ENCODE measurements around the gene RASA3. TPM values are rescaled to one million over a fixed set of nuclear protein-coding genes. Genes with fewer than 3 reads are reported as not detected.

Gene RASA3
- total RNA-seq, 1 donor from 2014 or later: 2.6 TPM

DNA sequence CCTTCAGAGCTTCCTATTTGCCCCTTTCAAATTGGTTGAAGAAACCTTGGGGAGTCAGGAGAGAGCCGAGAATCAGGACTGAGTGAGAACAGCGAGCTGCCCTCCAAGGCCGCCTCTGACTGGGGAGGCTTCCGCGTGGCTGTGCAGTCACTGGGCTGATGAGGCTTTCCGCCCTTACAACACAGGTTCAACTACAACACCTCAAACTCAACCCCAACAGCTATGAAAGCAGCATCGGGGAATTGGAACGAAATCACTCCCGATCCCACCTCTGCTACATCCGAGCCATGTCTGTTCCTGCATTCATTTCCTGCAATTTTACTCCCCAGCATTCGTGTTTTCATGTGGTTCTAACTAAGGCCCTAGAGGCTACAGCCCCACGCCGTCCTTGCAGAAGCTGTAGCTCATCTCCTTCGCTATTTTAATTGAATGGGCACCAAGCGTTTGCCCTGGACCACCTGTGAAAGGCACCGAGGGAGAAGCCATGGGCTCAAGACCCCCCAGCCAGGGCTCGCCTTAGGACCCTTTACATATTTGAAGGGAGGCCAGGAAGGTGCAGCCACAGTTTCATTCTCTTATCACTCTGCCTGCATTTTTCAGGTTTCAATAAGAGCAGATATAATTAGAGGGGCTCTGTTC, 12.3 kb upstream of the RASA3 start:
- DNase-seq (ENCODE audit: low read depth) (no peak), FAIRE-seq (no peak)
- TF ChIP-seq, protein P1, sequence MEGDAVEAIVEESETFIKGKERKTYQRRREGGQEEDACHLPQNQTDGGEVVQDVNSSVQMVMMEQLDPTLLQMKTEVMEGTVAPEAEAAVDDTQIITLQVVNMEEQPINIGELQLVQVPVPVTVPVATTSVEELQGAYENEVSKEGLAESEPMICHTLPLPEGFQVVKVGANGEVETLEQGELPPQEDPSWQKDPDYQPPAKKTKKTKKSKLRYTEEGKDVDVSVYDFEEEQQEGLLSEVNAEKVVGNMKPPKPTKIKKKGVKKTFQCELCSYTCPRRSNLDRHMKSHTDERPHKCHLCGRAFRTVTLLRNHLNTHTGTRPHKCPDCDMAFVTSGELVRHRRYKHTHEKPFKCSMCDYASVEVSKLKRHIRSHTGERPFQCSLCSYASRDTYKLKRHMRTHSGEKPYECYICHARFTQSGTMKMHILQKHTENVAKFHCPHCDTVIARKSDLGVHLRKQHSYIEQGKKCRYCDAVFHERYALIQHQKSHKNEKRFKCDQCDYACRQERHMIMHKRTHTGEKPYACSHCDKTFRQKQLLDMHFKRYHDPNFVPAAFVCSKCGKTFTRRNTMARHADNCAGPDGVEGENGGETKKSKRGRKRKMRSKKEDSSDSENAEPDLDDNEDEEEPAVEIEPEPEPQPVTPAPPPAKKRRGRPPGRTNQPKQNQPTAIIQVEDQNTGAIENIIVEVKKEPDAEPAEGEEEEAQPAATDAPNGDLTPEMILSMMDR (IDR thresholded peaks at IDR 0.05; ENCODE audit: insufficient read depth, low read length, severe bottlenecking): no peak
- Histone ChIP-seq H3K4me3 (ENCODE audit: low read depth, low read length) (no peak overlapping the region), H3K36me3 (ENCODE audit: control insufficient read depth, insufficient read depth, low read length) (no peaks in the 10 kb centered on the region), H3K27me3 (ENCODE audit: control insufficient read depth, insufficient read depth, low read length) (no peaks in the 10 kb centered on the region)

- H3K36me3 ChIP-seq (ENCODE audit: control insufficient read depth, insufficient read depth, low read length): no peaks in the 10 kb centered on the region
- FAIRE-seq (no peak), DNase-seq (ENCODE audit: low read depth) (no peak)
- no peaks in the 10 kb centered on the region for H3K27me3 ChIP-seq (ENCODE audit: control insufficient read depth, insufficient read depth, low read length)
- TF ChIP-seq, protein P1 (IDR thresholded peaks at IDR 0.05; ENCODE audit: insufficient read depth, low read length, severe bottlenecking): peak; percentile 1
- H3K4me3 ChIP-seq (ENCODE audit: low read depth, low read length): no peak overlapping the region
Measured at GRCh38 chr13:114143806-114144605, 11.6 kb upstream of the RASA3 start.

DNA sequence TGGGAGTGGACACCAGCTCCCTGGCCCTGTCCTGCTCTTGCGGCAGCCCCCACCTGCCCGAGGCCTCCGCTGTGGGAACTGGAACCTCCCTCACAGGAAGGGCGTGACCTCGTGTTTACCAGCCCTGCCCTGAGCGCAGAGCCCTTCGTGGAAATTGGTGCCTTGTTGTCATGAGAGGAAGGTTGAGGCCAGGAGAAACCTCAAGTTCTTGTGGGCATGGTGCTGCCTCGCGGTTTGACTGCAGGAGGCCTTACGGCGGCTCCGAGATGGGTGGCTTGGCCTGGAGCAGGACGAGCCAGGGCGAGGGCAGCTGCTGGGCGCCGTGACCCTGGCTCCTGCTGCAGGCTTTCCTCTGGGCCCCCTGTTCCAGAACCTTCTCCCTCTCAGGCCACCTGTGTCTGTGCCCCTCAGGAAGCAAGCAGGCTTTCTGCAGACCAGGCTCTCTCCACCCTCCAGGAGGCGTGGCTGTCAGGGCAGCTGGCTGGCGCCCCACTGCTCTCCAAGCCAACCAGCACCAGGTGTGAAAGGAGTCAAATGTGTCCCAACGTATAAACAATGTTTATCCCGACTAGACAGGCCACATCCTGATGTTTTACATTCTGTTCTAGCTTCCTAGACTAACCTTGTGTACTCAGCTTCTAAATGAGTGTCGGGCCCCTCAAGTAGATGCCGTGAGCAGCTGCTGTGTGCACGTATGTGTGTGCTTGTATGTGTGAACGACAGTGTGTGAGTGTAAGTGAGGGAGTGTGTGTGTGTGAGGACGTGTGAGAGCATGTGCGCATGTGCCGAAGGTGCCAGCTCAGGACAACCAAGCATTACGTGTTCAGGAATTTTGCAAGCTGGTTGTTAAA, 10.4 kb upstream of the RASA3 start:
- Histone ChIP-seq H3K36me3 (ENCODE audit: control insufficient read depth, insufficient read depth, low read length) (no peaks in the 10 kb centered on the region), H3K4me3 (ENCODE audit: low read depth, low read length) (no peak overlapping the region), H3K27me3 (ENCODE audit: control insufficient read depth, insufficient read depth, low read length) (no peaks in the 10 kb centered on the region)
- TF ChIP-seq, protein P1 (IDR thresholded peaks at IDR 0.05; ENCODE audit: insufficient read depth, low read length, severe bottlenecking): no peak
- DNase-seq (ENCODE audit: low read depth) (peak; percentile 82), FAIRE-seq (no peak)

- TF ChIP-seq, protein P1 (IDR thresholded peaks at IDR 0.05; ENCODE audit: insufficient read depth, low read length, severe bottlenecking): no peak
- Histone ChIP-seq H3K27me3 (ENCODE audit: control insufficient read depth, insufficient read depth, low read length) (no peaks in the 10 kb centered on the region), H3K36me3 (ENCODE audit: control insufficient read depth, insufficient read depth, low read length) (no peaks in the 10 kb centered on the region), H3K4me3 (ENCODE audit: low read depth, low read length) (no peak overlapping the region)
- DNase-seq (ENCODE audit: low read depth) (no peak), FAIRE-seq (peak; percentile 83)
Measured at GRCh38 chr13:114142137-114142550, 9.7 kb upstream of the RASA3 start.

DNA sequence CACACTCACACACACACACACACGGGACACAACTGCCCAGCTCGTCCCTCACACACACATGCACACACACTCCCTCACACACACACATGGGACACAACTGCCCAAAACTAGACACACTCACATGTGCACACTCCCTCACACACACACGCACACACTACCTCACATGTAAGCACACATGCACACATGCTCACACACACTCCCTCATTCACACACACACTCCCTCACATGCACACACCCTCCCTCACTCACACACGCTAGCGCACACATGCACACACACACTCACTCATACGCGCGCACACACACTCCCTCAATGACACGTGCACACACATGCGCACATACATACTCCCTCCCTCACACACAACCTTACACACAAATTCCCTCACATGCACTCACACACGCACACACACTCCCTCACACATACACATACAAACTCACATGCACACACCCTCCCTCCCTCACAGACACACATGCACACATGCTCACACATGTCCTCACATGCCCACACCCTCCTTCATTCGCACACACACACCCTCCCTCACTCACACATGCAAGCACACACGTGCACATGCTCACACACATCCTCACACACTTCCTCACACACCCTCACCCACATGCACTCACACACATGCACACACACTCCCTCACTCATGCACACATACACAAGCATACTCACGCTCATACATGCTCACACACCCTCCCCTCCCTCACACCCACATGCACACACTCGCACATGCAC, 9.0 kb upstream of the RASA3 start:
- DNase-seq (ENCODE audit: low read depth): no peak
- TF ChIP-seq, protein P1 (IDR thresholded peaks at IDR 0.05; ENCODE audit: insufficient read depth, low read length, severe bottlenecking): no peak
- Histone ChIP-seq H3K27me3 (ENCODE audit: control insufficient read depth, insufficient read depth, low read length) (no peaks in the 10 kb centered on the region), H3K4me3 (ENCODE audit: low read depth, low read length) (no peak overlapping the region), H3K36me3 (ENCODE audit: control insufficient read depth, insufficient read depth, low read length) (no peaks in the 10 kb centered on the region)
- FAIRE-seq: peak; percentile 89

Data from bronchial epithelial cell (primary cell).